Activated CD4-positive, alpha-beta T cell treated with anti-CD3 and anti-CD28 coated beads for 4 hours (primary cell): ENCODE data around the gene HBA2.
"Not testable (repeated sequence)": the region's sequence is repeated elsewhere in the genome, so short reads cannot be mapped to it uniquely, and the experiment has no call there.

Experiments
- DNase-seq, 2 donors: peaks; one replicate each; pipeline ENCODE4 v3.0.0-alpha.2; 2020

HBA2 gene

GRCh38 chr16:172374-172941 is at the start of gene HBA2:
TSS of gene HBA2 (plus strand) at chr16:172876. CDS start at chr16:172913, 37 bp downstream.
- DNase-seq = not testable (repeated sequence)

GRCh38 chr16:123558-124350 is 48.9 kb upstream of the HBA2 start:
- DNase-seq = not testable (repeated sequence)

GRCh38 chr16:125011-125410 is 47.7 kb upstream of the HBA2 start:
- no peak for DNase-seq

- no peak for DNase-seq
Observed at GRCh38 chr16:129075-129474, 43.6 kb upstream of the HBA2 start.

GRCh38 chr16:130533-131173 is 42.0 kb upstream of the HBA2 start:
- no peak for DNase-seq

DNA sequence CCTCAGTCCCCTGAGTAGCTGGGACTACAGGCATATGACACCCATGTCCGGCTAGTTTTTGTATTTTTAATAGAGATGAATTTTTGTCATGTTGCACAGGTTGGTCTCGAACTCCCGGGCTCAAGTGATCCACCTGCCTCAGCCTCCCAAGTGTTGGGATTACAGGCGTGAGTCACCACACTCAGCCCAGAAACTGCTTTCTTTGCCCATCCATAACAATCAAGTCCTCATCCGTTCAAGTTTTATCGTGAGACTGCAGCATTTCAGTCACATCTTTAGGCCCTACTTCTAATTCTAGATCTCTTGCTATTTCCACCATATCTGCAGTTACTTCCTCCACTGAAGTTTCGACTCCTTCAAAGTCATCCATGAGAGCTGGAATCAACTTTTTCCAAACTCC is 40.6 kb upstream of the HBA2 start:
- DNase-seq = no peak

DNA sequence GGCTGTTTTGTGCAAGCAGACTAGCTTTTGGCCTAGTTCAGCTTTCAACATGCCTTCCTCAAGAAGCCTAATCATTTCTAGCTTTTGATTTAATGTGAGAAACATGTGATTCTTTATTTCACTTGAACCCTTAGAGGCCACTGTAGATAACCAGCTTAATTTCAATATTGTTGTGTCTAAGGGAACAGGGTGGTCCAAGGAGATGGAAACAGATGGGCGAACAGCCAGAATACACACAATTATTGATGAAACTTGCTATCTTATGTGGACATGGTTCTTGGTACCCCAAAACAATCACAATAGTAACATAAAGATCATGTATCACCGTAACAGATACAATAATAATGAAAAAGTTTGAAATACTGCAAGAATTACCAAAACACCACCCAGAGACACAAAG is 39.0 kb upstream of the HBA2 start:
- no peak for DNase-seq

DNA sequence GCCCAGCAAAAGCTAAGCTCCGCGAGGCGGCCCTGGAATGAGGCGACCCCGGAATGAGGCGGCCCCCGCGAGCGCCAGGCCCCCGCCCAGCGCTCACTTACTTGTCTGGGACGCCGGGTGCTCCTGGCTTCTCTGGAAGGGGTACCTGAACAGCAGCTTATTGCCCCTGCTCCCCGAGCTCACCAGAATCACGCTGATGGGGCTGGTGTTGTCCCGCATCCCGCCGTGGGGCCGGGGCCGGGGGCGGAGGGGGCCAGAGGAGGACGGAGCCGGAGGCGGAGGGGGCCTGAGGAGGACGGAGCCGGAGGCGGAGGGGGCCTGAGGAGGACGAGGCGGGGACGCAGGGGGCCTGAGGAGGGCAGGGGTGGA is 34.6 kb upstream of the HBA2 start:
- DNase-seq = peak; percentile 17 to 30

DNA sequence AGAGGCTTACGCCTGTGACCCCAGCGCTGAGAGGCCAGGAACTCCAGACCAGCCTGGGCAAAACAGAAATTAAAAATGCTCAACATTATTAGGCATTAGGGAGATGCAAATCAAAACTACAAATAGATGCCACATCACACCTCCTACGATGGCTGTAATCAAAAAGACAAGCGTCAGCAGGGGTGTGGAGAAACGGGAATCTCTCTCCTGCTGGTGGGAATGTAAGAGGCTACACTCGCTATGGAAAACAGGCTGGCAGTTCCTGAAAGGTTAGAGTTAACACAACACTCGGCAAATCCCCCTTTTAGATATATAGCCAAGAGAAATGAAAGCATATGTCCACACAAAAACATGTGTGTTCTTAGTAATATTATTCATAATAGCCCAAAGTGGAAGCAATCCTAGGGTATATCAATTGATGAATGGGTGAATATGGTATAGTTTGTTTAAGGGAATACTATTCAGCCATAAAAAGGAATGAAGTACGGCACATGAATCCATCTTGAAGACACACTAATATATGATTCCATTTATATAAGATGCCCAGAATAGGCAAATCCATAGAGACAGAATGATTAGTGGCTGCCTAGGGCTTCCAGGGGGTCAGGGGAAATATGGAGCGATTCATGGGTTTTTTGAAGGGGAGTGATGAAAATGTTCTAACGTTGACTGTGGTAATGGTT is 32.4 kb upstream of the HBA2 start:
- no peak for DNase-seq

- no peak for DNase-seq
Observed at GRCh38 chr16:142405-142967, 30.2 kb upstream of the HBA2 start.

- DNase-seq = no peak
Observed at GRCh38 chr16:143047-143446, 29.6 kb upstream of the HBA2 start.

DNA sequence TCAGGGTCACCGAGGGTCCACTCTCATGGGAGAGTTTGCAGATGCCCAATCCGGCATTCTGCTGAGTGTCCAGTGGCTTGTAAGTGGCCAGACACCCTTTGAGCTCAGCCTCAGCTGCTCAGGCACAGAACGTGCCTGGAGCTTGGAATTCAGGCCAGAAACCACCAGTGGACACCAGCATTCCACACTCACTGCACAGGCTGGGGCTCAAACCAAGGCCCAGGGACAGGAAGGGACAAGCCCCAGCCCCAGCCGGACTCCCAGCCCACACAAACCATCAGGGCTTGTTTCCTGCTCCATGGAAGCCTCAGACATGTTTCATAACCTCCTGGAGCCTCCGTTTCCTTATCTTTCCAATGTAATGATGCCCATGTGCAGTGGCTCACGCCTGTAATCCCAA is 29.2 kb upstream of the HBA2 start:
- DNase-seq = no peak

- no peak for DNase-seq
Observed at GRCh38 chr16:144797-145252, 27.9 kb upstream of the HBA2 start.

DNA sequence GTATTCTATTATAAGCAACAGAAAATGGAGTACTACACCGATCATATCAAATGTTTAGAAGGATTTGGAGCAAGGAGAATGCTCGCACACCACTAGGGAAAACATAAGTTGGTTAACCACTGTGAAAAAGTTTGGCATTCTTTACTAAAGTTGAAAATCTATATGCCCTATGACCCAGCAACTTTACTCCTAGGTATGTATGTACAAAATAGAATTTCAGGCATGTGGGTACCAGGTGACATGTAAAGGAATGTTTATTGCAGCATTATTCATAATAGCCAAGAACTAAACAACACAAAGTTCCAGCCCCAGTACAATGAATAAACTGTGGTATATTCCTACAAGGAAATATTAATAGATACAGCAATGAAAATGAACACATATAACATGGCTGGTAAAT is 26.0 kb upstream of the HBA2 start:
- no peak for DNase-seq

GRCh38 chr16:149024-149660 is 23.5 kb upstream of the HBA2 start:
- no peak for DNase-seq

DNA sequence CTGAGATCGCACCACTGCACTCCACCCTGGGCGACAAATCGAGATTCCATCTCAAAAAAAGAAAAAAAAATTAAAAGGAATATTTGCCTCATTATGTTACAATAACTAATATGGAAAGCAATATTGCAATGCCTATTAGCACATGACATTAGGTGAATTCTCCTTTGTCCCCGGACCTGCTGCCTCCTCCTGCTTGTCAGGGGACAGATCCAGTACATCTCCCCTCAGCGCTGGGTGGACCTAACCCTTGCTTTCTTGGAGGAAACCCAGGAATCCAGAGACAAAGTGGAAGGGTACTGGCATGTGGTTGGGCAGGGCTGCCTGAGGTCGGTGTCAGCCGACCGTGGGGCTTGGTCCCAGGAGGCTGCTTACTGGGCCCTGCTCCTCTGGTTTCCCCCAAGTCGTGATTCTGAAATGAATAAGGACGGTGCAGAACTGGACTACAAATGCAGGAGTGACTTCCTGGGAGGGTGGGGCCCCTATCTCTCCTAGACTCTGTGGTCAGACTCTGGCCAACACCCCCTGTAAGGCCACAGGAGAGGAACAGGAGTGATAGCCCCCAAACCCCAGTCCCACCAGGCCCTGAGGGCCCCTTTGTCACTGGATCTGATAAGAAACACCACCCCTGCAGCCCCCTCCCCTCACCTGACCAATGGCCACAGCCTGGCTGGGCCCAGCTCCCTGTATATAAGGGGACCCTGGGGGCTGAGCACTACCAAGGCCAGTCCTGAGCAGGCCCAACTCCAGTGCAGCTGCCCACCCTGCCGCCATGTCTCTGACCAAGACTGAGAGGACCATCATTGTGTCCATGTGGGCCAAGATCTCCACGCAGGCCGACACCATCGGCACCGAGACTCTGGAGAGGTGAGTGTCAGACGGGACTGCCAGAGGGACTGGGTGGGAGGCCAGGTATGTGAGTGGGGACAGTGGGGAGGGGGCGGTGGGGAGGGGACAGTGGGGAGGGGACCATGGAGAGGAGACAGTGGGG is 20.2 kb upstream of the HBA2 start, which contains the start of gene HBZ:
HBZ (plus strand) TSS at position 504 of the 988 bp plus-strand sequence; CDS start at position 770, 266 bp downstream.
- no peak for DNase-seq

GRCh38 chr16:153129-153521 is 19.6 kb upstream of the HBA2 start:
- DNase-seq = not testable (repeated sequence)

- not testable (repeated sequence) for DNase-seq
Observed at GRCh38 chr16:153550-154216, 19.0 kb upstream of the HBA2 start.

DNA sequence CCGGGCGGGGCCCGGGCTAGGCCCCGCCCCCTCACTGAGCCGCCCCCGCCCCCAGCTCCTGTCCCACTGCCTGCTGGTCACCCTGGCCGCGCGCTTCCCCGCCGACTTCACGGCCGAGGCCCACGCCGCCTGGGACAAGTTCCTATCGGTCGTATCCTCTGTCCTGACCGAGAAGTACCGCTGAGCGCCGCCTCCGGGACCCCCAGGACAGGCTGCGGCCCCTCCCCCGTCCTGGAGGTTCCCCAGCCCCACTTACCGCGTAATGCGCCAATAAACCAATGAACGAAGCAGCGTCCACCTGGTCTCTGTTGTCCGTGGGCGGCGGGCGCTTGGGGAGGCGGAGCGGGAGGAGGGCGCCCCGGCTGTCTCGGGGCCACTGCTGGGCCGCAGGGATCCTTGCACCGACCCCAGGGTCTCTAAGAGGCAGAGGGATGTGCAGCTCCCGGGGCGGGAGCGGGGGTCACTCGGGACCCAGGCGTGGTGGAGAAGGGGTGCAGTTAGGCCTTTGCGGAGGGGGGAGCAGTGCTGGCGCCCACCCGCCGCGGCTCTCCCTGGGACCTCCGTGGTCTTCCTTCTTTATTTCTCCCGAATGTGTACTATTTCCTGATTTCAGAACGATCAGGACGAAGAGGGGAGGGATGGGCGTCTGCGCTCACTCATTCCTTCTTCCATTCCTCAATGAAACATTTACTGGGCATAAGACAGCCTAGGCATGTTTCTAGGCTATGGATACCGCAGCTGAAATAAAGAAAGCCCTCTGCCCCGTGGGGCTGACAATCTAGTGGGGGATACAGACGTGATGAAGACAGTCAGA is 18.3 kb upstream of the HBA2 start:
- DNase-seq = no peak

- DNase-seq = no peak
Observed at GRCh38 chr16:155031-155398, 17.7 kb upstream of the HBA2 start.
